ENCODE measurements around the gene EXOC4.

GRCh38 chr7:133773601-133774000, 520.7 kb downstream of the EXOC4 start:
- TF ChIP-seq EZH2 (IDR thresholded peaks at IDR 0.05; ENCODE audit: insufficient read depth, poor library complexity, severe bottlenecking) (no peak), EZH2phosphoT487 (IDR thresholded peaks at IDR 0.05; ENCODE audit: insufficient read depth, low read depth) (no peak)
